Measurements from ENCODE around the gene PCSK6.

Gene PCSK6

GRCh38 chr15:101388046-101388445 is 101.5 kb downstream of the PCSK6 start:
- H3K4me2 ChIP-seq (ENCODE audit: insufficient read depth, low read length), result no peak overlapping the region
- H3K27me3 ChIP-seq (ENCODE audit: insufficient read depth, low read length, poor library complexity), result no peaks in the 10 kb centered on the region
- no peaks in the 10 kb centered on the region for H3K79me2 ChIP-seq (ENCODE audit: insufficient read depth, low read length)
- no peak overlapping the region for H3K4me3 ChIP-seq (ENCODE audit: low read depth in 1 of 2, low read length in 2 of 2)
- no peak overlapping the region for H3K27ac ChIP-seq (ENCODE audit: low read length)
- H4K20me1 ChIP-seq (ENCODE audit: insufficient read depth, low read length), result no peaks in the 10 kb centered on the region
- DNase-seq (no peak), ATAC-seq (ENCODE audit: insufficient read depth, low read depth) (no peak)
- no peak overlapping the region for H2AFZ ChIP-seq (ENCODE audit: low read depth, low read length)
- no peak overlapping the region for H3K9ac ChIP-seq (ENCODE audit: low read depth, low read length)
- TF ChIP-seq EZH2 (IDR thresholded peaks at IDR 0.05; ENCODE audit: borderline replicate concordance, low read depth, low read length, severe bottlenecking), result no peak
- TF ChIP-seq CTCF (IDR thresholded peaks at IDR 0.05; ENCODE audit: borderline replicate concordance, extremely low read depth, low read length, poor library complexity, severe bottlenecking), result no peak
- no peaks in the 10 kb centered on the region for H3K9me3 ChIP-seq (ENCODE audit: insufficient read depth, low read length, severe bottlenecking)
- H3K36me3 ChIP-seq (ENCODE audit: insufficient read depth, low read length), result no peaks in the 10 kb centered on the region
- no peaks in the 10 kb centered on the region for H3K4me1 ChIP-seq (ENCODE audit: insufficient read depth, low read length)

GRCh38 chr15:101387574-101387973 is 101.9 kb downstream of the PCSK6 start:
- Histone ChIP-seq H3K79me2 (ENCODE audit: insufficient read depth, low read length) (no peaks in the 10 kb centered on the region), H3K9me3 (ENCODE audit: insufficient read depth, low read length, severe bottlenecking) (no peaks in the 10 kb centered on the region), H3K36me3 (ENCODE audit: insufficient read depth, low read length) (no peaks in the 10 kb centered on the region), H3K4me2 (ENCODE audit: insufficient read depth, low read length) (no peak overlapping the region), H2AFZ (ENCODE audit: low read depth, low read length) (no peak overlapping the region), H3K4me3 (ENCODE audit: low read depth in 1 of 2, low read length in 2 of 2) (no peak overlapping the region), H4K20me1 (ENCODE audit: insufficient read depth, low read length) (no peaks in the 10 kb centered on the region), H3K9ac (ENCODE audit: low read depth, low read length) (no peak overlapping the region), H3K4me1 (ENCODE audit: insufficient read depth, low read length) (no peaks in the 10 kb centered on the region), H3K27me3 (ENCODE audit: insufficient read depth, low read length, poor library complexity) (no peaks in the 10 kb centered on the region), H3K27ac (ENCODE audit: low read length) (no peak overlapping the region)
- TF ChIP-seq CTCF (IDR thresholded peaks at IDR 0.05; ENCODE audit: borderline replicate concordance, extremely low read depth, low read length, poor library complexity, severe bottlenecking) (no peak), EZH2 (IDR thresholded peaks at IDR 0.05; ENCODE audit: borderline replicate concordance, low read depth, low read length, severe bottlenecking) (no peak)
- ATAC-seq (ENCODE audit: insufficient read depth, low read depth) (no peak), DNase-seq (no peak)

GRCh38 chr15:101386967-101387366 is 102.5 kb downstream of the PCSK6 start:
- no peaks in the 10 kb centered on the region for H3K79me2 ChIP-seq (ENCODE audit: insufficient read depth, low read length)
- H2AFZ ChIP-seq (ENCODE audit: low read depth, low read length), result no peak overlapping the region
- H4K20me1 ChIP-seq (ENCODE audit: insufficient read depth, low read length), result no peaks in the 10 kb centered on the region
- no peak overlapping the region for H3K9ac ChIP-seq (ENCODE audit: low read depth, low read length)
- TF ChIP-seq CTCF (IDR thresholded peaks at IDR 0.05; ENCODE audit: borderline replicate concordance, extremely low read depth, low read length, poor library complexity, severe bottlenecking), result no peak
- TF ChIP-seq EZH2 (IDR thresholded peaks at IDR 0.05; ENCODE audit: borderline replicate concordance, low read depth, low read length, severe bottlenecking), result no peak
- no peaks in the 10 kb centered on the region for H3K36me3 ChIP-seq (ENCODE audit: insufficient read depth, low read length)
- no peaks in the 10 kb centered on the region for H3K4me1 ChIP-seq (ENCODE audit: insufficient read depth, low read length)
- H3K9me3 ChIP-seq (ENCODE audit: insufficient read depth, low read length, severe bottlenecking), result no peaks in the 10 kb centered on the region
- no peaks in the 10 kb centered on the region for H3K27me3 ChIP-seq (ENCODE audit: insufficient read depth, low read length, poor library complexity)
- H3K27ac ChIP-seq (ENCODE audit: low read length), result no peak overlapping the region
- no peak overlapping the region for H3K4me2 ChIP-seq (ENCODE audit: insufficient read depth, low read length)
- ATAC-seq (ENCODE audit: insufficient read depth, low read depth), result no peak
- H3K4me3 ChIP-seq (ENCODE audit: low read depth in 1 of 2, low read length in 2 of 2), result no peak overlapping the region
- DNase-seq, result no peak

GRCh38 chr15:101386006-101386405 is 103.5 kb downstream of the PCSK6 start:
- Histone ChIP-seq H3K27me3 (ENCODE audit: insufficient read depth, low read length, poor library complexity) (no peaks in the 10 kb centered on the region), H3K4me1 (ENCODE audit: insufficient read depth, low read length) (no peaks in the 10 kb centered on the region), H2AFZ (ENCODE audit: low read depth, low read length) (no peak overlapping the region), H3K4me3 (ENCODE audit: low read depth in 1 of 2, low read length in 2 of 2) (no peak overlapping the region), H3K36me3 (ENCODE audit: insufficient read depth, low read length) (no peaks in the 10 kb centered on the region), H4K20me1 (ENCODE audit: insufficient read depth, low read length) (no peaks in the 10 kb centered on the region), H3K27ac (ENCODE audit: low read length) (no peak overlapping the region), H3K79me2 (ENCODE audit: insufficient read depth, low read length) (no peaks in the 10 kb centered on the region), H3K9me3 (ENCODE audit: insufficient read depth, low read length, severe bottlenecking) (no peaks in the 10 kb centered on the region), H3K9ac (ENCODE audit: low read depth, low read length) (no peak overlapping the region), H3K4me2 (ENCODE audit: insufficient read depth, low read length) (no peak overlapping the region)
- DNase-seq (no peak), ATAC-seq (ENCODE audit: insufficient read depth, low read depth) (no peak)
- no peak for TF ChIP-seq CTCF (IDR thresholded peaks at IDR 0.05; ENCODE audit: borderline replicate concordance, extremely low read depth, low read length, poor library complexity, severe bottlenecking)
- TF ChIP-seq EZH2 (IDR thresholded peaks at IDR 0.05; ENCODE audit: borderline replicate concordance, low read depth, low read length, severe bottlenecking), result no peak
